Kidney epithelial cell (primary cell): ENCODE measurements around the gene THAP2. TPM values are rescaled to one million over a fixed set of nuclear protein-coding genes. Genes with fewer than 3 reads are reported as not detected.

ENCODE experiments used
- DNase-seq: peaks from one replicate; pipeline ENCODE4 v3.0.0-alpha.2; 2010; ENCODE audit warnings: low read depth
- H3K27me3 ChIP-seq: 2 replicates; pipeline ENCODE4 v1.6.0; 2011; ENCODE audit warnings: low read length; ENCODE audit not compliant: control insufficient read depth, insufficient read depth
- H3K36me3 ChIP-seq: 2 replicates; pipeline ENCODE4 v1.5.1; 2011; ENCODE audit warnings: low read length; ENCODE audit not compliant: control insufficient read depth, insufficient read depth
- H3K4me3 ChIP-seq: 2 replicates; pipeline ENCODE4 v1.5.1; 2011; ENCODE audit warnings: low read depth, mild to moderate bottlenecking, control low read depth, low read length
- total RNA-seq: library from RNA; depleted of rRNA; stranded (reverse); fragments of >200 nt; gene quantifications from 2 replicates; pipeline ENCODE4 v1.2.3, GENCODE V29; 2015
- TF ChIP-seq, protein P1 (sequence below): IDR thresholded peaks from 2 replicates; pipeline ENCODE4 v1.5.1; 2011; ENCODE audit warnings: mild to moderate bottlenecking, moderate library complexity, low read length, control low read depth, inconsistent platforms; ENCODE audit not compliant: insufficient read depth, poor library complexity, severe bottlenecking

Gene THAP2
- total RNA-seq, 1 donor from 2014 or later: 4.1 TPM

GRCh38 chr12:71671816-71672215, 7.7 kb downstream of the THAP2 start:
- H3K27me3 ChIP-seq: no peaks in the 10 kb centered on the region
- TF ChIP-seq, protein P1, sequence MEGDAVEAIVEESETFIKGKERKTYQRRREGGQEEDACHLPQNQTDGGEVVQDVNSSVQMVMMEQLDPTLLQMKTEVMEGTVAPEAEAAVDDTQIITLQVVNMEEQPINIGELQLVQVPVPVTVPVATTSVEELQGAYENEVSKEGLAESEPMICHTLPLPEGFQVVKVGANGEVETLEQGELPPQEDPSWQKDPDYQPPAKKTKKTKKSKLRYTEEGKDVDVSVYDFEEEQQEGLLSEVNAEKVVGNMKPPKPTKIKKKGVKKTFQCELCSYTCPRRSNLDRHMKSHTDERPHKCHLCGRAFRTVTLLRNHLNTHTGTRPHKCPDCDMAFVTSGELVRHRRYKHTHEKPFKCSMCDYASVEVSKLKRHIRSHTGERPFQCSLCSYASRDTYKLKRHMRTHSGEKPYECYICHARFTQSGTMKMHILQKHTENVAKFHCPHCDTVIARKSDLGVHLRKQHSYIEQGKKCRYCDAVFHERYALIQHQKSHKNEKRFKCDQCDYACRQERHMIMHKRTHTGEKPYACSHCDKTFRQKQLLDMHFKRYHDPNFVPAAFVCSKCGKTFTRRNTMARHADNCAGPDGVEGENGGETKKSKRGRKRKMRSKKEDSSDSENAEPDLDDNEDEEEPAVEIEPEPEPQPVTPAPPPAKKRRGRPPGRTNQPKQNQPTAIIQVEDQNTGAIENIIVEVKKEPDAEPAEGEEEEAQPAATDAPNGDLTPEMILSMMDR: no peak
- no peak for DNase-seq

GRCh38 chr12:71682466-71682865, 18.4 kb downstream of the THAP2 start:
- H3K36me3 ChIP-seq: no peaks in the 10 kb centered on the region
- no peaks in the 10 kb centered on the region for H3K27me3 ChIP-seq
- DNase-seq: no peak
- TF ChIP-seq, protein P1: no peak
- H3K4me3 ChIP-seq: no peak overlapping the region

More at GRCh38 chr12:71671816-71672215, 7.7 kb downstream of the THAP2 start:
- no peaks in the 10 kb centered on the region for H3K36me3 ChIP-seq
- H3K4me3 ChIP-seq: no peak overlapping the region

- no peaks in the 10 kb centered on the region for H3K36me3 ChIP-seq
- no peak for DNase-seq
- H3K27me3 ChIP-seq: no peaks in the 10 kb centered on the region
- no peak overlapping the region for H3K4me3 ChIP-seq
- TF ChIP-seq, protein P1: no peak
These were observed 19.5 kb downstream of the THAP2 start for GRCh38 chr12:71683633-71684032.

DNA sequence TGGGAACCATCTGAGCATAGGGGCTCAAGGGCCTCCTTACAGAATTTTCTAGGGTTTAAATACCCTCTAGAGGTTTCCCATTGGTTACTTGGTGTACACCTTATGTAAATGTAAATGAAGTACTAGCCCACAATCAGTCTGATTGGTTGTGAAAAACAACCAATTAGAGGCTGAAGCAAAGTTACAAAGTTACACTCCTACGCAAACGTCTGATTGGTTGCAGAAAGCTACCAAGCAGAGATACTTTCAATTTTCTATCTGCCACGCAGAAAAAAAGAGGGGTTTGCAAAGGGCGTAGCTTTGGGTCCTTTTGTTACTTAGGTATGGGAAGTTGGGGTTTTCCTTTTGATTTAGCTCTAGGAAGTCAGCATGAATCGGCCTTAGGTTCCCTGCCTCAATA, 20.0 kb downstream of the THAP2 start:
- no peak for DNase-seq
- no peaks in the 10 kb centered on the region for H3K27me3 ChIP-seq
- TF ChIP-seq, protein P1: no peak
- H3K4me3 ChIP-seq: no peak overlapping the region
- no peaks in the 10 kb centered on the region for H3K36me3 ChIP-seq

GRCh38 chr12:71685312-71685906, 21.3 kb downstream of the THAP2 start:
- Histone ChIP-seq H3K4me3 (peak overlapping the region; percentile 71), H3K36me3 (no peaks in the 10 kb centered on the region), H3K27me3 (no peaks in the 10 kb centered on the region)
- no peak for DNase-seq
- TF ChIP-seq, protein P1: no peak

DNA sequence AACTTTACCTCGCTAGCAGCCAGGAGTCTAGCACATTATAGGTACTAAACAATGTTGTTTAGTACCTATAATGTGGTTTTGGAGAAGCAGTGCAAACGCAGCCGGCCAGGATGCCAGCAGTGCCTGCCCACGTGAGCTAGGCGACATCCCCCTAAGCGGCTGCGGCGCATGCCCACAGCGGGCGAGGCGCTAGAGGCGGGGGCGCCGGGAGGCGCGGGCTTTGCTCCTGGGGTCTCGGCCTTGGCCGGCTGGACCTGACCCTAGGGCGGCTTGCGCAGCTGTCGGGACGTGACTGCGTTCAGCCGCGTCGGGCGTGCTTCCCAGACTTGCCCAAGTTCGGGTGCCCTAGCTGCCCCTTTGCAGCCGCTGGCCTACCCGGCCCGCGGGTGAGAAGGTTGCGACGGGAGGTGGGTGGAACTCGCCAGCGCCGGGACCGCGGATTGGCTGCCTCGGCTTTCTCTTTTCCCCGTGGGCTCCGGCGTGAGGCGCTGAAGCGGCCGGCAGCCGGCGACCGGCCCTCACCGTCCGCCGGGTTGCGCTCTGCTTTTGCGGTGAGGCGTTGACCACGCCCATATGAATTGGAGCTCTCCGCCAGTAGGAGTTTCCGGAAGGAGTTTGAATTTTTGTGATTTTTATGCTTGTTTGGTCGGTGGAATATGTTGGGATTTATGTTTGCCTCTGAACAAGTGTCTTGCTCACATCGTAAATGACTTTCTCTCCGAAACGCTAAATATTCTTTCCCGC, 22.0 kb downstream of the THAP2 start, which contains the start of gene TMEM19:
TMEM19 (plus strand) TSS at position 169 of the 744 bp plus-strand sequence. CDS start 599 bp downstream, outside the sequence.
- Histone ChIP-seq H3K4me3 (peak within 1 kb of the TSS; percentile 71), H3K27me3 (no peaks in the 10 kb centered on the region), H3K36me3 (no peaks in the 10 kb centered on the region)
- peak; percentile 74 for DNase-seq
- TF ChIP-seq, protein P1: peak; percentile 32
